HG02571 (cell line): Measurements from ENCODE around the gene EIF2B1.

Source experiments
- ATAC-seq: cut with Tn5 transposase; IDR thresholded peaks from one replicate; pipeline ENCODE4 v1.9.1; 2021; ENCODE audit warnings: mild to moderate bottlenecking, moderate library complexity; ENCODE audit not compliant: unreplicated experiment

EIF2B1 gene

GRCh38 chr12:123571343-123571813 is 62.1 kb downstream of the EIF2B1 start:
- no peak for ATAC-seq
